Fibroblast of lung (primary cell): ENCODE data around the gene NPNT.

ENCODE experiments used
- CTCF ChIP-seq, 2 donors: IDR thresholded peaks in 1 of 2; conservative IDR thresholded peaks in 1 of 2; 1 replicate in 1 of 2; 2 replicates in 1 of 2; pipeline ENCODE4 v1.5.1; 2011 to 2012; ENCODE audit warnings: low read length in 2 of 2, control low read depth in 1 of 2, inconsistent platforms in 1 of 2, low read depth in 1 of 2, mild to moderate bottlenecking in 1 of 2
- EZH2 ChIP-seq: IDR thresholded peaks from 2 replicates; pipeline ENCODE4 v1.5.1; 2012; ENCODE audit warnings: low read length, control low read depth, mild to moderate bottlenecking; ENCODE audit errors: missing control alignments

GRCh38 chr4:105963461-105964400, 68.5 kb downstream of the NPNT start:
- TF ChIP-seq CTCF (conservative IDR thresholded peaks at IDR 0.05 in 1 of 2, IDR thresholded peaks at IDR 0.05 in 1 of 2; ENCODE audit: low read depth in 1 of 2, low read length in 2 of 2) (no peak), EZH2 (no peak)
